ENCODE measurements around the gene PRR15. TPM values are rescaled to one million over a fixed set of nuclear protein-coding genes. Genes with fewer than 3 reads are reported as not detected.

The PRR15 gene
- total and polyA plus RNA-seq, 8 donors: 6.1 to 53.6 (median 10.3) TPM

DNA sequence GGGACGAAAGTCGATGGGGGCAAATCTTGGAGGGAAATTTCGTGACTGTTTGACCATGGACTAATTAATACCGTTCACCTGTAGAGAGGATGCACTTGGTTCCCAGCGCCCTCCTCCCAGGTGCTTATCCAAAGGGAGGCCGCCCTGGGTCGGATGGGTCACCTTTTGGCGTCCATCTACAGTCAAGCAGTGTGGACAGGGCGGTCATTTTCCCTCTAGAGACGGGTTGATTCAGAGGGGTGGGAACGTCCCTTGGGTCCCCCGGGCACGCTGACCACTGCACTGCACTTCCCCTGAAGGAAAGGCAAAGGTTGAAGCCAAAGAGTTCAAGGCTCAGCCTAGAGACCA lies 2.0 kb downstream of the PRR15 start:
- peak overlapping the region in 3 of 5 donors; percentile 79 to 94 (median 87) for H3K27ac ChIP-seq
- WGBS, 5 donors: 16 to 48% (median 29%) methylated on average over 11 to 13 of the region's 13 CpGs
- H3K36me3 ChIP-seq: peaks cover 0 to 3% (median 0%) of the 10 kb centered on the region in 4 donors
- H3K4me1 ChIP-seq: peaks cover 20 to 50% (median 43%) of the 10 kb centered on the region in 4 donors
- H3K9me3 ChIP-seq: no peaks in the 10 kb centered on the region
- H3K4me3 ChIP-seq: peak overlapping the region; percentile 54 to 72 (median 56)
- intact Hi-C loops (cut with DNase I; ENCODE audit: low total_unique reads): no loop called here
- TF ChIP-seq POLR2AphosphoS5 (IDR thresholded peaks at IDR 0.05) (no peak), EP300 (IDR thresholded peaks at IDR 0.05) (no peak), POLR2A (IDR thresholded peaks at IDR 0.05) (no peak), CTCF (IDR thresholded peaks at IDR 0.05) (no peak)
- H3K27me3 ChIP-seq: peaks cover 0 to 67% (median 46%) of the 10 kb centered on the region in 3 donors
- DNase-seq: no peak

GRCh38 chr7:29565982-29566746 lies 2.5 kb downstream of the PRR15 start:
- peak overlapping the region; percentile 46 to 72 (median 54) for H3K4me3 ChIP-seq
- TF ChIP-seq CTCF (IDR thresholded peaks at IDR 0.05): no peak
- TF ChIP-seq EP300 (IDR thresholded peaks at IDR 0.05): no peak
- TF ChIP-seq POLR2AphosphoS5 (IDR thresholded peaks at IDR 0.05): no peak
- no peak for TF ChIP-seq POLR2A (IDR thresholded peaks at IDR 0.05)
- intact Hi-C loops (cut with DNase I; ENCODE audit: low total_unique reads): no loop called here
- peak overlapping the region in 2 of 5 donors; percentile 87 to 94 for H3K27ac ChIP-seq
- 5 to 23% (median 16%) methylated on average over 52 to 56 of the region's 56 CpGs for WGBS, 5 donors
- H3K36me3 ChIP-seq: peaks cover 0 to 3% (median 0%) of the 10 kb centered on the region in 4 donors
- peaks cover 0 to 65% (median 46%) of the 10 kb centered on the region in 3 donors for H3K27me3 ChIP-seq
- H3K9me3 ChIP-seq: no peaks in the 10 kb centered on the region
- peak in 1 of 2 donors; percentile 59 for DNase-seq
- H3K4me1 ChIP-seq: peaks cover 20 to 50% (median 43%) of the 10 kb centered on the region in 4 donors

DNA sequence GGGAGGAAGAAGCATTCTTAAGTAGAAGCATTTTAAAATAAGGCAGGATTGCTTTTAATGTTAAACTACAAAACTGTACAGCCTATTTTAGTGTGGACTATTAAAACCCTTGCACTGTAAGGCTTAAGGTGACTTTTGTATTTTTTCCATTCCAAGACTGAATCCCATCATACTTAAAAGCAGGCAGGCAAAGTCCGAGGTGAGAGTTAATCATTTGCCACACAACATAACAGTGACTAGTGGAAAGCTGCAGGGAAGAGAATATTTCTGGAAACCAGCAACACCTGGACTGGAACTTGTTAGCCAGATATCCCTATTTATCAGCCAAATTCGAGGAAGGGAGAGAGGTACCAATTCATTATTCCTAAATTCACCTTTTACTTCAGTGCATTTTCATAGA lies 3.5 kb downstream of the PRR15 start:
- intact Hi-C loops (cut with DNase I; ENCODE audit: low total_unique reads): no loop called here
- peaks cover 0 to 62% (median 46%) of the 10 kb centered on the region in 3 donors for H3K27me3 ChIP-seq
- peaks cover 0 to 3% (median 0%) of the 10 kb centered on the region in 4 donors for H3K36me3 ChIP-seq
- peaks cover 20 to 50% (median 43%) of the 10 kb centered on the region in 4 donors for H3K4me1 ChIP-seq
- TF ChIP-seq CTCF (IDR thresholded peaks at IDR 0.05) (no peak), POLR2AphosphoS5 (IDR thresholded peaks at IDR 0.05) (no peak), POLR2A (IDR thresholded peaks at IDR 0.05) (no peak), EP300 (IDR thresholded peaks at IDR 0.05) (no peak)
- DNase-seq: peak in 1 of 2 donors; percentile 62
- H3K9me3 ChIP-seq: no peaks in the 10 kb centered on the region
- no peak overlapping the region for H3K4me3 ChIP-seq
- 62 to 73% (median 65%) methylated on average over 2 of the region's 2 CpGs for WGBS, 5 donors
- no peak overlapping the region for H3K27ac ChIP-seq

GRCh38 chr7:29569648-29570047 lies 6.0 kb downstream of the PRR15 start:
- Histone ChIP-seq H3K9me3 (no peaks in the 10 kb centered on the region), H3K27ac (no peak overlapping the region), H3K27me3 (peaks cover 0 to 37% (median 22%) of the 10 kb centered on the region in 3 donors), H3K4me1 (peaks cover 13 to 25% (median 22%) of the 10 kb centered on the region in 4 donors), H3K4me3 (no peak overlapping the region), H3K36me3 (peaks cover 0 to 3% (median 0%) of the 10 kb centered on the region in 4 donors)
- intact Hi-C loops (cut with DNase I; ENCODE audit: low total_unique reads): no loop called here
- 36 to 43% (median 42%) methylated on average over 6 of the region's 6 CpGs for WGBS, 5 donors
- TF ChIP-seq CTCF (IDR thresholded peaks at IDR 0.05) (no peak), POLR2AphosphoS5 (IDR thresholded peaks at IDR 0.05) (no peak), POLR2A (IDR thresholded peaks at IDR 0.05) (no peak), EP300 (IDR thresholded peaks at IDR 0.05) (no peak)
- DNase-seq: peak in 1 of 2 donors; percentile 78

All from stomach (tissue), 9 donors.